Measurements from ENCODE around the gene CCDC51. TPM values are rescaled to one million over a fixed set of nuclear protein-coding genes. Genes with fewer than 3 reads are reported as not detected.

Gene CCDC51
- total and polyA plus RNA-seq, 2 of the 13 experiments (the other 11 are each of a cell fraction or from before 2014, with no cell fraction given) = 18.1 to 29.4 TPM

DNA sequence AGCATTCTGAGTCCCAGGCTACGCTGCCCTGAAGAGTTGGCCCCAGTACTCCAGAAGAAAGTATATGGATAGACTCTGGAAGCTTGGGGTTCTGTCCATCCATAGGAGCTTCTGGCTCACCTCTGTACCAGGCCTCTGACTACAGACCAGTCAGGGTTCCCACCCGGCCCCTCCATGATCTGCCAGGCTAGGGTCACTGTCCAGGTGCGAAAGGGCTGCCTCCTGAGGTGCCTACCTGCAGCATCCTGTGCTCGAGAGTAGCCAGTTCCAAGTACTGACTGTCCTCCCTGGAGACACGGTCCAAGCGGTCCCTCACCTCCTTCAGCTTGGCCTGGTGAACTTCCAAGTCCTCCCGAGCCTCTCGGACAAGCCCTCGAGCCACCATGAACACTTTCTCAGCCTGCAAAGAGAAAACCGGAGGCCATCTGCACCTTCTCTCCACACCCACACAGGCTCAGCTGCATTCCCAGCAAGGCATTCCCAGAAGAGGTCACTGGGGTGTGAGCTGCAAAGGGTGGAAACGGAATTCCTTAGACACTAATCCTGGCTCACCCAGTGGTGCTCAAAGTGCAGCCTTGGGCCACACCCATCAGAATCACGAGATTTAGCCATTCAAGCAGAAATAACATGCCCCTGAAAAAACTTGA, 6.3 kb downstream of the CCDC51 start (continued):
- TF ChIP-seq THRA (CRISPR knock-in tag; IDR thresholded peaks at IDR 0.05; ENCODE audit: borderline replicate concordance) (no peak), ZBTB7B (CRISPR knock-in tag; IDR thresholded peaks at IDR 0.05) (no peak), PRDM15 (CRISPR knock-in tag; IDR thresholded peaks at IDR 0.05) (peak; percentile 88), NCOA2 (CRISPR knock-in tag; IDR thresholded peaks at IDR 0.05) (peak; percentile 31; the same call in 1 of the 2 replicates), PAF1 (CRISPR knock-in tag; IDR thresholded peaks at IDR 0.05) (no peak), ZBTB10 (CRISPR knock-in tag; IDR thresholded peaks at IDR 0.05; ENCODE audit: borderline replicate concordance) (no peak), TARDBP (CRISPR knock-in tag; IDR thresholded peaks at IDR 0.05) (peak; percentile 21; the same call in 1 of the 2 replicates), ZNF160 (CRISPR knock-in tag; IDR thresholded peaks at IDR 0.05) (no peak), ZNF83 (CRISPR knock-in tag; IDR thresholded peaks at IDR 0.05; ENCODE audit: borderline replicate concordance) (no peak), NFKBIZ (CRISPR knock-in tag; IDR thresholded peaks at IDR 0.05) (no peak), THAP7 (CRISPR knock-in tag; IDR thresholded peaks at IDR 0.05) (no peak), RAD51 (IDR thresholded peaks at IDR 0.05; ENCODE audit: borderline replicate concordance) (no peak), POLR2AphosphoS2 (IDR thresholded peaks at IDR 0.05; ENCODE audit: low read depth, low read length) (no peak), ZNF569 (CRISPR knock-in tag; IDR thresholded peaks at IDR 0.05; ENCODE audit: borderline replicate concordance) (no peak), IKZF1 (IDR thresholded peaks at IDR 0.05) (no peak), SP140L (CRISPR knock-in tag; IDR thresholded peaks at IDR 0.05; ENCODE audit: borderline replicate concordance) (no peak), ZNF816 (CRISPR knock-in tag; IDR thresholded peaks at IDR 0.05; ENCODE audit: borderline replicate concordance) (no peak), ETV5 (CRISPR knock-in tag; IDR thresholded peaks at IDR 0.05; ENCODE audit: borderline replicate concordance) (no peak; the same call in 1 of the 2 replicates)
- TF ChIP-seq, protein P1, sequence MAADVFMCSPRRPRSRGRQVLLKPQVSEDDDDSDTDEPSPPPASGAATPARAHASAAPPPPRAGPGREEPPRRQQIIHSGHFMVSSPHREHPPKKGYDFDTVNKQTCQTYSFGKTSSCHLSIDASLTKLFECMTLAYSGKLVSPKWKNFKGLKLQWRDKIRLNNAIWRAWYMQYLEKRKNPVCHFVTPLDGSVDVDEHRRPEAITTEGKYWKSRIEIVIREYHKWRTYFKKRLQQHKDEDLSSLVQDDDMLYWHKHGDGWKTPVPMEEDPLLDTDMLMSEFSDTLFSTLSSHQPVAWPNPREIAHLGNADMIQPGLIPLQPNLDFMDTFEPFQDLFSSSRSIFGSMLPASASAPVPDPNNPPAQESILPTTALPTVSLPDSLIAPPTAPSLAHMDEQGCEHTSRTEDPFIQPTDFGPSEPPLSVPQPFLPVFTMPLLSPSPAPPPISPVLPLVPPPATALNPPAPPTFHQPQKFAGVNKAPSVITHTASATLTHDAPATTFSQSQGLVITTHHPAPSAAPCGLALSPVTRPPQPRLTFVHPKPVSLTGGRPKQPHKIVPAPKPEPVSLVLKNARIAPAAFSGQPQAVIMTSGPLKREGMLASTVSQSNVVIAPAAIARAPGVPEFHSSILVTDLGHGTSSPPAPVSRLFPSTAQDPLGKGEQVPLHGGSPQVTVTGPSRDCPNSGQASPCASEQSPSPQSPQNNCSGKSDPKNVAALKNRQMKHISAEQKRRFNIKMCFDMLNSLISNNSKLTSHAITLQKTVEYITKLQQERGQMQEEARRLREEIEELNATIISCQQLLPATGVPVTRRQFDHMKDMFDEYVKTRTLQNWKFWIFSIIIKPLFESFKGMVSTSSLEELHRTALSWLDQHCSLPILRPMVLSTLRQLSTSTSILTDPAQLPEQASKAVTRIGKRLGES (CRISPR knock-in tag; IDR thresholded peaks at IDR 0.05; ENCODE audit: borderline replicate concordance) = no peak

Measured in HepG2 (cell line).